ENCODE data around the gene PSD4.

- TF ChIP-seq CTCF (conservative IDR thresholded peaks at IDR 0.05; ENCODE audit: low read depth, low read length) (no peak), EZH2 (IDR thresholded peaks at IDR 0.05; ENCODE audit: low read length, unreplicated experiment) (no peak), EZH2phosphoT487 (IDR thresholded peaks at IDR 0.05; ENCODE audit: borderline replicate concordance, low read length) (no peak)
These were observed 8.7 kb upstream of the PSD4 start for GRCh38 chr2:113164930-113165585.

Data from PC-3 (cell line).